ENCODE measurements around the gene C16orf96. TPM values are rescaled to one million over a fixed set of nuclear protein-coding genes. Genes with fewer than 3 reads are reported as not detected.
A peak's percentile ranks its signal among the peaks of the same experiment; 100 is the strongest.
"Not testable (repeated sequence)": the region's sequence is repeated elsewhere in the genome, so short reads cannot be mapped to it uniquely, and the experiment has no call there.

Gene C16orf96
- polyA plus RNA-seq, 10 donors, result 0.14 to 0.76 (median 0.56) TPM

DNA sequence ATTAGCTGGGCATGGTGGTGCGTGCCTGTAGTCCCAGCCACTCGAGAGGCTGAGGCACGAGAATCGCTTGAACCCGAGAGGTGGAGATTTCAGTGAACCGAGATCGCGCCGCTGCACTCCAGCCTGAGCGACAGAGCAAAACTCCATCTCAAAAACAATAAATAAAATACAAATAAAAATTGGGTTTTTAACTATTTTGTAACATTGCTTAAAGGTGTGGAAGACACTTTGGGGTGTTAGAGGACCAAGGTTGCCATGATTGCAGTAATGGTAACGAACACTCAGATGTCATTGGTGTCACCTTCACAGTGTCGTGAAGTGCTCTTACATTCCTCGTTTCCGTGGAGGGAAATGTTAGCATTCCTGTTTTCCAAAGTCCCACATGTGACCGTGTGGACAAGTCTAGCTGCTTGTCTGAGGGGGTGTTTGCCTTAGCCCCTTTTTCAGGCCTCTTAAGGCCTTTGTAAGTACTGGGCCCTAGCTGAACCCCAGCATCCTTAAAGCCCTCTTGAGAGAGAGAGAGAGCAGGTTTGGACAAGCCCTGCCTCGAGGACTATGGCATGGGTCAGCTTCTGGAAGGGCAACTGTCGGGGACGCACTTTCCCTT is 8.6 kb downstream of the C16orf96 start:
- no peak for DNase-seq

DNA sequence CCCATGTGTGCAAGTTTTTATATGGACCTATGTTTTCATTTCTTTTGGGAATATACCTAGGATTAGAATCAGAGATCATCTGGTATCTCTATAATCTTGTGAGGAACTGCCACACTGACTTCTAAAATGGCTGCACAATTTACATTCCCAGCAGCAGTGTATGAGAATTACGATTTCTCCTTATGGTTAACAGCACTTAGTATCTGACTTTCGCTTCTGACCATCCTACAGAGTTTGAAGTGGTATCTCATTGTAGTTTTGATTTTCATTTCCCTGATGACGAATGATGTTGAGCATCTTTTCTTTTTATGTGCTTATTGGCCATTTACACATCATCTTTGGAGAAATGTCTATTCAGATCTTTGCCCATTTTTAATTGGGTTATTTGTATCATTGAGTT is 10.0 kb downstream of the C16orf96 start:
- DNase-seq, result no peak

DNA sequence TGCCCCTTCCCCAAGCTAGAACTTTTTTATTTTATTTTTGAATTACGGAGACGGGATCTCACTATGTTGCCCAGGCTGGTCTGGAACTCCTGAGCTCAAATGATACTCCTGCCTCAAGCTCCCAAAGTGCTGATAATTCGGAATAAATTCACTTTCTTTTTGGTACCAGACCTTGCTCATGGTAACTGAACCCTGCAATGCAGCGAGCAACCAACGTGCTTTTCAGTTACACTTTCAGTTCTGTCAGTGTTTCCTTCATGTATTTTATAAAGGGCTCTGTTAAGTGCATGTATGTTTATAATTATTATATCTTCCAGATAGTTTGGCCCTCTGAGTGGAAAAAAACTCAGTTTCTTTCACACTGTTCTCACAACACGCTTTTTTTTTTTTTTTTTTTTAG is 13.9 kb downstream of the C16orf96 start:
- DNase-seq, result no peak

- no peak for DNase-seq
Observed at GRCh38 chr16:4570688-4571321, 14.7 kb downstream of the C16orf96 start.

- DNase-seq, result peak in 2 of 3 donors; percentile 15 to 43
Observed at GRCh38 chr16:4572715-4573114, 16.6 kb downstream of the C16orf96 start.

DNA sequence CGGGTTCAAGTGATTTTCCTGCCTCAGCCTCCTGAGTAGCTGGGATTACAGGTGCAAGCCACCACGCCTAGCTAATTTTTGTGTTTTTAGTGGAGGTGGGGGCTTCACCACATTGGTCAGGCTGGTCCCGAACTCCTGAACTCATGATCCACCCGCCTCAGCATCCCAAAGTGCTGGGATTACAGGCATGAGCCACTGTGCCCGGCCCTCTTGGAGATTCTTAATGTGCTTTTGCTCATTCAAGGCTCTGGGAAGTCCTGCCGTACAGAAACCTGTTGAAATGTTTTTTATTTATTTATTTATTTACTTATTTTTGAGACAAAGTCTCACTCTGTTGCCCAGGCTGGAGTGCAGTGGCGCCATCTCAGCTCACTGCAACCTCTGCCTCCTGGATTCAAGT is 17.8 kb downstream of the C16orf96 start:
- DNase-seq, result not testable (repeated sequence)

GRCh38 chr16:4574919-4575705 is 19.0 kb downstream of the C16orf96 start:
- DNase-seq, result no peak

DNA sequence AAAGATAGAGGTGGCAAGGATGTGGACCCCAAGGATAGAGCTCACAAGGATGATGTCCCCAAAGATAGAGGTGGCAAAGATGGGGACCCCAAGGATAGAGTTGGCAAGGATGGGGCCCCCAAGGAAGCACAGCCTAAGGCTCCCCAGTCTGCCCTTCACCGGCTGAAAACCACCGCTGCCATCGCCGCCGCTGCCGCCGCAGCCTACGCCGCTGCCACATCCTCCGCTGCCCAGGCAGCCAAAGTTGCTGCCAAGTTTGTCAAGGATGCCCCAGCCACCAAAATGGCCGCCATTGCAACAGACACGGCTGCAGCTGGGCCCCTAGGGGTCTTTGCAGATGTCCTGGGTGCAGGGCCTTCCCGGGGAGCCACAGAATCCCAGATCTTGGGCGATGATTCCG is 19.9 kb downstream of the C16orf96 start:
- no peak for DNase-seq

GRCh38 chr16:4578961-4579530 is 22.9 kb downstream of the C16orf96 start:
- DNase-seq, result no peak

GRCh38 chr16:4580250-4580649 is 24.1 kb downstream of the C16orf96 start:
- DNase-seq, result no peak

- no peak for DNase-seq
Observed at GRCh38 chr16:4583906-4584305, 27.8 kb downstream of the C16orf96 start.

GRCh38 chr16:4586291-4586690 is 30.2 kb downstream of the C16orf96 start:
- DNase-seq, result peak in 1 of 3 donors; percentile 49

DNA sequence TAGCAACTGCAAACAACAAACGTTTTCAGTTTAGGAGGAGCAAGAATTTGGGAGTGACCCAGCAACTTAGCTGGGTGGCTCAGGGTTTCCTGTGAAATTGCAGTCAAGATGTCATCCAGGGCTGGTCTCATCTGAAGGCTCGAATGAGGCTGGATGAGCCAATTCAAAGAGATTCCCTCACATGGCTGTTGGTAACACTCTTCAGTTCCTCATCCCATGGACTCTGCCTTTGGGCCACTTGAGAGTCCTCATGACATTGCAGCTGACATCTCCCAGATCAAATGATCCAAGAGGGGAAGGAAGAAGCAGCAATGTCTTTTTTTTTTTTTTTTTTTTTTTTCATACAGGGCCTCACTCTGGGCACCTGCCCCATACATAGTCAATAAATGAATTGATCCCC is 32.2 kb downstream of the C16orf96 start:
- no peak for DNase-seq

- DNase-seq, result no peak
Observed at GRCh38 chr16:4588961-4589360, 32.8 kb downstream of the C16orf96 start.

- no peak for DNase-seq
Observed at GRCh38 chr16:4591191-4591590, 35.1 kb downstream of the C16orf96 start.

DNA sequence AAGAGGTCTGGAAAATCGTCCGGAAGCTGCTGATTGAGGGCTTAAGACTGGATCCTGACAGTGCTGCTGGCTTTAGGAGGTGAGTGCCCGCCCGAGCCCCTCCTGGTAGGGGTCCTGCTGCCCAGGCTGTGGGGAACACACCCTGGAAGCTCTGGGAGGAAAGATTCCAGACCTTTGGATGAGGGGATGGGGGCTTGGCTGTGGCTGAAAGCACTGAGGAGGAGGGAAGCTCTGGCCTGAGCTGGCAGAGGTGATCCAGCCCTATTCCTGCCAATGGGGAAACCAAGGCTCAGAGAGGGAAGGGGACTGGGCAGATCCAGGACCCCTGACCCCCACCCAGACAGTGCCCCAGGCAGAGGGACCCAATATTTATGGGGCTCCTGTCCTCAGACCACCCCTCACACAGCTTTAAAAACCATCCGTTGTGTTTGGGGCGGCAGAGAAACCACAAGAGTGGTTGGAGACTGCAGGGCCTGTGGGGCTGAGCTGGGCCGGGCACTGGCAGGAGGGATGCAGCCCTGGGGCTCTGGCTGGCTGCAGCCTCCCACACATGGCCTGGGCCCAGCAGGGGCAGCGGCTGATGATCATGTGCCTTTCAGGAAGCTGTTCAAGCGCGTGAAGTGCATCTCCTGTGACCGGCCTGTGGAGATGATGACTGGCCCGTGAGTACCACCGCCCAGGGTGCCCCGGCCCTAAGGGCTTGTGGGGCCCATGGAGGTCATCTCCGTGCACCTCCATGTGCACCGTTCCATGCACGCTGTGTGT is 35.7 kb downstream of the C16orf96 start:
- no peak for DNase-seq

GRCh38 chr16:4593086-4593485 is 36.9 kb downstream of the C16orf96 start:
- peak in 1 of 3 donors; percentile 58 for DNase-seq

DNA sequence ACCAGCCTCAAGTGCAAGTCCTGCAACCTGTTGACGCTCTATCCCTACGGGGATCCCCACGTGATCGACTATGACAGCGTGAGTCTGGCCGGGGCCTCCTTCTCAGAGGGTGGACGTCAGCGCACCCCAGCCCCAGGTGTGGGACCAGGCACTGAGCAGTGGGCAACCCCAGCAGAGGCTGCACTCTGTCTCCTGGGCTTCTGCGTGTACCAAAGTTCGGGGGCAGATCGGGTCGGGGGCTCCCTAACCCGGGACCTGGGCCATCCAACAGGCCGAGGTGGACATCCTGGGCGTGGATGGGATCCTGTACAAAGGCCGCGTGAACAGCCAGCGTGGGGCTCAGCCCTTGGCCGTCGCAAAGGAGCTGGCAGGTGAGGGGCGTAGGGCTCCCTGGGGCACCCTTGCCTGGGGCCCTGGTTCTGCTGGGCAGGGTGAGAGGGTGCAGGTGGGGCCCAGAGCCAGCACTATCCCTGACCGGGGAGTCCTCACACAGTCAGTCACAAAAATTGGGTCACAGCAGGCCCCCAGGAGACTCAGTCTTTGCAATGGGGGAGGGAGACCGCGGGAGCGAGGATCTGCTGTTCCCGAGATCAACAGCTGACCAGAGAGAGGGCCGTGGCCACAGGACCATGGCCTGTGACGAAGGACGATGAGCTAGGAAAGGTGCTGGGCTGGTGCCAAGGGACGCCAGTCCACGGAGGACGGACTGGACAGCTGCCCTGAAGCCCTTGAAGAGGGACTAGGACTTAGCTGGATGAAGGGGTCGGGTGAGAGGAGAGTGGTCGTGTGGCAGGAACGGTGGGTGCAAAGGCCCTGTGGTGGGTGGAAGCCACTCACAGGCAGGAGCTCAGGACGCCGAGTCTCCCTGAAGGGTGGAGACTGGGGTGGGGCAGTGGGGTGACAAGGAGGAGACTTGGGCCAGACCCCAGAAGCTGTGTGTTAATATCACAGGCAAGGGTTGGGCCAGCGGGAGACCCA is 38.6 kb downstream of the C16orf96 start:
- DNase-seq, result no peak

DNA sequence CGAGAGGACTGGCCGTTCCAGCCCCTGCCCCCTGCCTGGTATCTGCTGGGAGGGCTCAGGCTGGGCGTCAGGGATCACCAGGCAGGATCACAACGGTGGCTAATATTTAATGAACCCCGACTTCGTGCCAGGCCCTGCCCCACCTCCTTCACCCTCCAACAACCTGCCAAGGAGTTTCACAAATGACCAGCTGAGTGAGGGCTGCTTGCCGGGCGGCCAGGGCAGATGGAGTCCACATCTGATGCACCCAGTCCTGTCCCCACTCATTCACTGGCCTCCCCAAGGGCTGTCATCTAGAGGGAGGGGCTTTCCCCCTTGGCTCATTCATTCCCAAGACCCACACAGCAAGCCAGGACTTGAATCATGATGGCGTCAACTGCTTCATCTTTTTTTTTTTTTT is 41.0 kb downstream of the C16orf96 start:
- DNase-seq, result no peak

DNA sequence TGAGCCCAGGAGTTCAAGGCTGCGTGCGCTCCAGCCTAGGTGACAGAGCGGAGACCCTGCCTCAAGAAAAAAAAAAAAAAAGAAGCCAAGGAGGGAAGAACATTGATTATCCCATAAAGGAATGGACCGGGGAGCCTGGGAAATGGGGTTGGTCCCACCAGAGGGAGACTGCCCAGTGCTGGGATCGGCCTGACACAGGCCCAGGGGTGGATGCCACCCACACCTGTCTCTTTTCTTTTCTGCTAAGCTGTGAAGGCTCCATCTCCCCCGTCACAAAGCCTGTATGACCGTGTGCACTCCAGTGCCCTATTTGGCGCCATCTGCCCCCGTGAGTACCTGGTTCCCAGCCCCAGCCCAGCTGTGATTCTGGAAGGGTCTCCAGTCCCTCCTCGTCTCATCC is 42.9 kb downstream of the C16orf96 start:
- DNase-seq, result no peak

DNA sequence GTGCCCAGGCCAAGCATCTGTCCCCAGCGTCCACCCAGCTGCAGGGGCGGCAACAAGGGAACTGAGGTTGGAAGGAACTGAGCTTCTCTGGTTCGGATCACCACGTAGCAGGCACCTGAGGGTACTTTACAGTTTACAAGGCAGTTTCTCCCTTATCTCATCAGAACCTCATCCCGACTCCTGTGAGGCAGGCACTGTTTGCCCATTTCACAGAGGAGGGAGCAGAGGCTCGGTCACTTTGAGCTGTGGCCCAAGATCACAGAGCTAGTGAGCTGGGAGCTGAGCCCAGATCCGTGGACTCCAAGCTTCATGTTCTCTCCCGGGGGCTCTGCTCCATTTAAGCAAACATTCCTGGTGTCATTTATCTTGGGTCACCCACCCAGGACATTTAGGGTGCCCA is 43.4 kb downstream of the C16orf96 start:
- no peak for DNase-seq
